ENCODE measurements around the gene DAZAP2. TPM values are rescaled to one million over a fixed set of nuclear protein-coding genes. Genes with fewer than 3 reads are reported as not detected.
"Not testable (repeated sequence)": the region's sequence is repeated elsewhere in the genome, so short reads cannot be mapped to it uniquely, and the experiment has no call there.

The DAZAP2 gene
- polyA plus RNA-seq, 1 experiment, result 433 TPM

DNA sequence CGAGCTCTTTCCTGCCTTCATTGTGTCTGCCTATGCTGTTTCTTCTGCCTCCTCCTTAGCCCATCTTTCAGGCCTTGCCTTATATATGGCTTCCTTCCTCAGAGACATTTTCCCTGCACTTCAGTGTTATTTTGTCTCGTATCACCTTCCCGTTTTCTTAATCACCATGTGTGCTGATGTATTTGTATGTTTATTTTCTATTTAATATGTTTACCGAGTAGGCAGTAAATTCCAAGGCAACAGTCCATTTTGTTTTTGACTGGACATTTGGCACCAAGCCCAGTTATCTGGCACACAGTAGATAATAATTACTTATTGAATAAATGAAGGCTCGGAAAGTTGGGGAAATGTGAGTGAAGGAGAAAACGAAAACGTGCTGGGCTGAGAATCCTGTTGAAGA, 16.2 kb upstream of the DAZAP2 start:
- ChIA-PET CTCF (no interaction called here), POLR2A (no interaction called here)
- Histone ChIP-seq H3K36me3 (ENCODE audit: control insufficient read depth, insufficient read depth, low read length) (no peaks in the 10 kb centered on the region), H3K4me3 (ENCODE audit: low read depth, low read length) (no peak overlapping the region), H3K27me3 (ENCODE audit: control insufficient read depth, insufficient read depth, low read length) (no peaks in the 10 kb centered on the region)
- TF ChIP-seq CTCF (IDR thresholded peaks at IDR 0.05; ENCODE audit: insufficient read depth, low read depth, low read length), result no peak
- DNase-seq (ENCODE audit: low read depth), result no peak

GRCh38 chr12:51224625-51225024, 14.0 kb upstream of the DAZAP2 start:
- DNase-seq (ENCODE audit: low read depth), result no peak
- POLR2A ChIA-PET, result interaction anchor here (1.1 kb wide), 1 partner anchor 14 kb away, joined by 3 read pairs; the partner anchor contains the start of gene DAZAP2
- TF ChIP-seq CTCF (IDR thresholded peaks at IDR 0.05; ENCODE audit: insufficient read depth, low read depth, low read length), result no peak
- Histone ChIP-seq H3K4me3 (ENCODE audit: low read depth, low read length) (no peak overlapping the region), H3K27me3 (ENCODE audit: control insufficient read depth, insufficient read depth, low read length) (no peaks in the 10 kb centered on the region), H3K36me3 (ENCODE audit: control insufficient read depth, insufficient read depth, low read length) (no peaks in the 10 kb centered on the region)
- CTCF ChIA-PET, result no interaction called here

GRCh38 chr12:51225234-51225633, 13.4 kb upstream of the DAZAP2 start:
- DNase-seq (ENCODE audit: low read depth), result no peak
- ChIA-PET POLR2A (no interaction called here), CTCF (interaction anchor here (2.5 kb wide), 1 partner anchor 8 kb away, joined by 6 read pairs; the partner anchor contains the start of gene POU6F1)
- Histone ChIP-seq H3K36me3 (ENCODE audit: control insufficient read depth, insufficient read depth, low read length) (no peaks in the 10 kb centered on the region), H3K4me3 (ENCODE audit: low read depth, low read length) (no peak overlapping the region), H3K27me3 (ENCODE audit: control insufficient read depth, insufficient read depth, low read length) (no peaks in the 10 kb centered on the region)
- no peak for TF ChIP-seq CTCF (IDR thresholded peaks at IDR 0.05; ENCODE audit: insufficient read depth, low read depth, low read length)

- CTCF ChIA-PET, result interaction anchor here (2.5 kb wide), 1 partner anchor 8 kb away, joined by 6 read pairs; the partner anchor contains the start of gene POU6F1
- TF ChIP-seq CTCF (IDR thresholded peaks at IDR 0.05; ENCODE audit: insufficient read depth, low read depth, low read length), result no peak
- no peak for DNase-seq (ENCODE audit: low read depth)
- POLR2A ChIA-PET, result no interaction called here
- Histone ChIP-seq H3K27me3 (ENCODE audit: control insufficient read depth, insufficient read depth, low read length) (no peaks in the 10 kb centered on the region), H3K36me3 (ENCODE audit: control insufficient read depth, insufficient read depth, low read length) (no peaks in the 10 kb centered on the region), H3K4me3 (ENCODE audit: low read depth, low read length) (no peak overlapping the region)
These were observed 12.9 kb upstream of the DAZAP2 start for GRCh38 chr12:51225771-51226170.

- CTCF ChIA-PET, result interaction anchor here (2.5 kb wide), 1 partner anchor 9 kb away, joined by 6 read pairs; the partner anchor contains the start of gene POU6F1
- POLR2A ChIA-PET; H3K27me3 ChIP-seq (ENCODE audit: control insufficient read depth, insufficient read depth, low read length); H3K36me3 ChIP-seq (ENCODE audit: control insufficient read depth, insufficient read depth, low read length); H3K4me3 ChIP-seq (ENCODE audit: low read depth, low read length); DNase-seq (ENCODE audit: low read depth): not testable (repeated sequence)
These were observed 11.5 kb upstream of the DAZAP2 start for GRCh38 chr12:51227112-51227511.

GRCh38 chr12:51227962-51228361, 10.7 kb upstream of the DAZAP2 start:
- DNase-seq (ENCODE audit: low read depth), result no peak
- no peak for TF ChIP-seq CTCF (IDR thresholded peaks at IDR 0.05; ENCODE audit: insufficient read depth, low read depth, low read length)
- Histone ChIP-seq H3K27me3 (ENCODE audit: control insufficient read depth, insufficient read depth, low read length) (no peaks in the 10 kb centered on the region), H3K4me3 (ENCODE audit: low read depth, low read length) (no peak overlapping the region), H3K36me3 (ENCODE audit: control insufficient read depth, insufficient read depth, low read length) (no peaks in the 10 kb centered on the region)
- CTCF ChIA-PET, result interaction anchor here (2.5 kb wide), 1 partner anchor 10 kb away, joined by 6 read pairs; the partner anchor contains the start of gene POU6F1
- POLR2A ChIA-PET, result no interaction called here

Measured in BJ (cell line).